Vagina (tissue), 2 donors: ENCODE measurements around the gene RNASEH2C.
"Not testable (repeated sequence)": the region's sequence is repeated elsewhere in the genome, so short reads cannot be mapped to it uniquely, and the experiment has no call there.

ENCODE experiments used
- CTCF ChIP-seq, 3 experiments: fragments of 450-650 bp in 2 of 3; fragments of 200-600 bp in 1 of 3; sonication (generic) in 1 of 3; IDR thresholded peaks; one replicate each; pipeline ENCODE4 v1.5.1; 2017 to 2019; ENCODE audit warnings: antibody characterized with exemption in 3 of 3, mild to moderate bottlenecking in 2 of 3, moderate library complexity in 2 of 3
- POLR2A ChIP-seq, 2 donors: fragments of 450-650 bp; IDR thresholded peaks; one replicate each; pipeline ENCODE4 v1.6.1; 2017; ENCODE audit warnings: antibody characterized with exemption in 2 of 2, mild to moderate bottlenecking in 2 of 2, moderate library complexity in 2 of 2
- POLR2AphosphoS5 ChIP-seq, 2 donors: sonication (generic); formaldehyde crosslinking; IDR thresholded peaks; one replicate each; pipeline ENCODE4 v1.9.0; 2017; ENCODE audit warnings: antibody characterized with exemption in 2 of 2, mild to moderate bottlenecking in 2 of 2, low read depth in 1 of 2; ENCODE audit not compliant: insufficient read depth in 1 of 2

GRCh38 chr11:65683480-65683879, 37.1 kb downstream of the RNASEH2C start:
- TF ChIP-seq CTCF (IDR thresholded peaks at IDR 0.05); POLR2AphosphoS5 (IDR thresholded peaks at IDR 0.05; ENCODE audit: insufficient read depth in 1 of 2, low read depth in 1 of 2); POLR2A (IDR thresholded peaks at IDR 0.05): not testable (repeated sequence)
